GM12878 (cell line): ENCODE data around the gene SSBP2. TPM values are rescaled to one million over a fixed set of nuclear protein-coding genes. Genes with fewer than 3 reads are reported as not detected.

Experiments
- ATAC-seq: fragments of 200-7000 bp; cut with Tn5 transposase; 3 replicates; pipeline ENCODE4 v1.9.1; 2020; ENCODE audit warnings: mild to moderate bottlenecking, moderate library complexity
- BruUV-seq: library from RNA; stranded (reverse); fragments of 400-500 nt; replicated peaks from 2 replicates; lab custom pipeline; 2021; lab: Mats Ljungman, UMichigan
- CTCF ChIA-PET: fragments of 300-600 bp; sonication (Branson Sonifier 250); formaldehyde crosslinking; extraction: SDS; loops from one replicate; lab custom pipeline; 2021; ENCODE audit warnings: inconsistent platforms; lab: Yijun Ruan, JAX
- POLR2A ChIA-PET: fragments of 350-600 bp; formaldehyde crosslinking; extraction: SDS; loops from one replicate; lab custom pipeline; 2021; ENCODE audit warnings: inconsistent platforms; lab: Charles Lee
- RAD21 ChIA-PET: fragments of 300-600 bp; sonication (Branson Sonifier 250); formaldehyde crosslinking; loops from one replicate; lab custom pipeline; 2023; ENCODE audit warnings: antibody characterized with exemption; ENCODE audit not compliant: unreplicated experiment; lab: Charles Lee
- SMC1A ChIA-PET: fragments of 300-600 bp; sonication (Branson Sonifier 250); formaldehyde crosslinking; loops from one replicate; lab custom pipeline; 2023; ENCODE audit not compliant: unreplicated experiment, uncharacterized antibody; lab: Charles Lee
- DNase-seq: peaks from one replicate; pipeline ENCODE4 v3.0.0-alpha.2; 2011; ENCODE audit warnings: low read depth, low spot score
- FAIRE-seq: peaks from 3 replicates; lab custom pipeline; 2011; peaks lifted over from hg19 to GRCh38; lab: Jason Lieb, UNC
- H2AFZ ChIP-seq: 2 replicates; pipeline ENCODE4 v1.6.0; 2011; ENCODE audit warnings: low read depth, low read length, control low read depth; ENCODE audit not compliant: control insufficient read depth
- H3K27ac ChIP-seq: 2 replicates; pipeline ENCODE4 v1.5.1; 2011; ENCODE audit warnings: control low read depth; ENCODE audit not compliant: control insufficient read depth, insufficient read depth
- H3K27me3 ChIP-seq, 2 experiments: replicated peaks in 1 of 2; 2 replicates each; pipeline versions ENCODE4 v1.6.0 to v1.6.1; 2011; ENCODE audit warnings: low read length in 1 of 2; ENCODE audit not compliant: control insufficient read depth in 2 of 2, insufficient read depth in 2 of 2
- H3K36me3 ChIP-seq, 2 experiments: 2 replicates each; pipeline ENCODE4 v1.5.1; 2011; ENCODE audit warnings: low read length in 1 of 2; ENCODE audit not compliant: control insufficient read depth in 2 of 2, insufficient read depth in 2 of 2
- H3K4me1 ChIP-seq: 2 replicates; pipeline ENCODE4 v1.6.1; 2011; ENCODE audit warnings: mild to moderate bottlenecking, low read length, moderate library complexity, mixed read lengths; ENCODE audit not compliant: control insufficient read depth, insufficient read depth
- H3K4me2 ChIP-seq: 2 replicates; pipeline ENCODE4 v1.6.0; 2011; ENCODE audit warnings: control low read depth; ENCODE audit not compliant: control insufficient read depth, insufficient read depth
- H3K4me3 ChIP-seq: fragments of 200-600 bp; sonication (generic); 2 replicates; pipeline ENCODE4 v1.5.1; 2016
- H3K79me2 ChIP-seq: 2 replicates; pipeline ENCODE4 v1.6.0; 2011; ENCODE audit warnings: low read length; ENCODE audit not compliant: control insufficient read depth, insufficient read depth
- H3K9ac ChIP-seq: 2 replicates; pipeline ENCODE4 v1.8.0; 2011; ENCODE audit warnings: low read length, control low read depth, mixed read lengths; ENCODE audit not compliant: control insufficient read depth, insufficient read depth
- H3K9me3 ChIP-seq: replicated peaks from 3 replicates; pipeline ENCODE4 v1.5.1; 2011; ENCODE audit warnings: mild to moderate bottlenecking, low read length; ENCODE audit not compliant: control insufficient read depth, insufficient read depth
- H4K20me1 ChIP-seq: 2 replicates; pipeline ENCODE4 v1.6.0; 2011; ENCODE audit not compliant: control insufficient read depth, insufficient read depth
- CEBPB ChIP-seq, 2 experiments: fragments of 150-350 bp in 1 of 2; IDR thresholded peaks; 2 replicates each; pipeline ENCODE4 v1.6.1; 2012 to 2014; ENCODE audit warnings: low read depth in 2 of 2, low read length in 2 of 2, borderline replicate concordance in 1 of 2, inconsistent platforms in 1 of 2
- EP300 ChIP-seq, 2 experiments: fragments of 150-350 bp in 1 of 2; IDR thresholded peaks; 2 replicates each; pipeline ENCODE4 v1.6.1; 2011 to 2012; ENCODE audit warnings: low read depth in 2 of 2, low read length in 2 of 2, borderline replicate concordance in 1 of 2, improper control_type of control experiment in 1 of 2, inconsistent platforms in 1 of 2; ENCODE audit not compliant: control insufficient read depth in 1 of 2
- FOXK2 ChIP-seq: fragments of 450-650 bp; IDR thresholded peaks from 2 replicates; pipeline ENCODE4 v1.6.1; 2017; ENCODE audit warnings: mild to moderate bottlenecking, moderate library complexity
- RAD51 ChIP-seq: fragments of 450-650 bp; IDR thresholded peaks from 2 replicates; pipeline ENCODE4 v1.6.1; 2016; ENCODE audit warnings: moderate library complexity, mild to moderate bottlenecking, inconsistent platforms
- RELA ChIP-seq: fragments of 450-650 bp; IDR thresholded peaks from 2 replicates; pipeline ENCODE4 v1.8.0; 2014; ENCODE audit warnings: borderline replicate concordance; ENCODE audit not compliant: partially characterized antibody
- SIN3A ChIP-seq: IDR thresholded peaks from 2 replicates; pipeline ENCODE4 v1.6.1; 2012; ENCODE audit warnings: low read depth, low read length, improper control_type of control experiment
- SMARCA5 ChIP-seq: fragments of 450-650 bp; IDR thresholded peaks from 2 replicates; pipeline ENCODE4 v1.6.1; 2017; ENCODE audit warnings: mild to moderate bottlenecking
- WGBS: methylation state at CpG from one replicate; pipeline ENCODE4 v1.1.6; 2016; ENCODE audit warnings: low lambda C conversion rate; ENCODE audit not compliant: insufficient replicate concordance, insufficient coverage; ENCODE audit errors: missing lambda C conversion rate; 5-methylcytosine and 5-hydroxymethylcytosine counted together
- in situ Hi-C: fragments of 300-500 bp; cut with MboI; formaldehyde crosslinking; loops from 9 replicates; pipeline ENCODE4 v1.14.3; 2018; ENCODE audit warnings: mixed read lengths
- intact Hi-C: fragments of 100-400 bp; cut with micrococcal nuclease; formaldehyde crosslinking; loops from one replicate; pipeline ENCODE4 v1.14.2; 2022; ENCODE audit not compliant: unreplicated experiment
- polyA plus RNA-seq, 11 experiments: library from polyadenylated mRNA; depleted of rRNA in 4 of 11; unstranded in 6 of 11; stranded (reverse) in 5 of 11; fragments of >200 nt; fragmentation: Nextera tagmentation in 4 of 11; fragmentation: Illumina TruSeq in 1 of 11; extraction: Ambion mirVana in 4 of 11; extraction: Trizol in 1 of 11; gene quantifications; 1 replicate in 1 of 11; 2 replicates in 10 of 11; pipeline versions ENCODE4 v1.2.1 to v1.2.3, GENCODE V29; 2011 to 2016; ENCODE audit warnings: inconsistent platforms in 2 of 11, missing spikeins in 2 of 11, low read depth in 1 of 11
- total RNA-seq, 4 experiments: library from RNA; depleted of rRNA in 3 of 4; stranded (reverse); fragments of >200 nt in 3 of 4; fragmentation: Illumina TruSeq in 1 of 4; extraction: Trizol in 1 of 4; gene quantifications; 2 replicates each; pipeline versions ENCODE4 v1.2.1 to v1.2.3, GENCODE V29; 2013 to 2021
- TF ChIP-seq, protein P1 (sequence below): fragments of 450-650 bp; conservative IDR thresholded peaks from 2 replicates; pipeline ENCODE4 v1.6.1; 2017; ENCODE audit warnings: mild to moderate bottlenecking, moderate library complexity

The SSBP2 gene
- total and polyA plus RNA-seq, 10 of the 15 experiments (the other 5 are each of a cell fraction or from before 2014, with no cell fraction given): 52.2 to 132 (median 110) TPM

DNA sequence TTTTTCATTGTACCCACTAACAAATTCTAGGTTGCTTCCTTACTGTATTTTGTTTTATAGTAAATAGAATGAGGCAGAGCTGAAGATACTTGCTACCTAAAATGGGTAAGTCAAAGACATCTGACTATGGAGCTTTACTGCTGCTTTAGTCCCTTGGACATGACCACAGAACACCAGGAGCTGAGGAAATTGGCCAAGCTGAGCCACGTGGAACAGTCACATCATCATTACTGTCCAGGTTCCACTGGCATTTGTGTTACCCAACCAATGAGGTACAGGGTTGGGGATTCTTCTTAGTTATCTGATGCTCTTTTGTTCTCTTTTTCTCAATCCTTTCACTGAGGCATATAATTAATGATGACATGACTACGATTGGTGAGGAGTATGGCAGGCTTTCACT is 47.1 kb downstream of the SSBP2 start:
- CTCF ChIA-PET: no interaction called here
- TF ChIP-seq FOXK2 (no peak), SMARCA5 (no peak), RAD51 (no peak), RELA (no peak), SIN3A (no peak), CEBPB (IDR thresholded peaks at IDR 0.05; ENCODE audit: borderline replicate concordance in 1 of 2, low read depth in 2 of 2, low read length in 2 of 2) (no peak), EP300 (IDR thresholded peaks at IDR 0.05; ENCODE audit: borderline replicate concordance in 1 of 2, control insufficient read depth in 1 of 2, low read depth in 2 of 2, low read length in 2 of 2) (no peak)
- TF ChIP-seq, protein P1, sequence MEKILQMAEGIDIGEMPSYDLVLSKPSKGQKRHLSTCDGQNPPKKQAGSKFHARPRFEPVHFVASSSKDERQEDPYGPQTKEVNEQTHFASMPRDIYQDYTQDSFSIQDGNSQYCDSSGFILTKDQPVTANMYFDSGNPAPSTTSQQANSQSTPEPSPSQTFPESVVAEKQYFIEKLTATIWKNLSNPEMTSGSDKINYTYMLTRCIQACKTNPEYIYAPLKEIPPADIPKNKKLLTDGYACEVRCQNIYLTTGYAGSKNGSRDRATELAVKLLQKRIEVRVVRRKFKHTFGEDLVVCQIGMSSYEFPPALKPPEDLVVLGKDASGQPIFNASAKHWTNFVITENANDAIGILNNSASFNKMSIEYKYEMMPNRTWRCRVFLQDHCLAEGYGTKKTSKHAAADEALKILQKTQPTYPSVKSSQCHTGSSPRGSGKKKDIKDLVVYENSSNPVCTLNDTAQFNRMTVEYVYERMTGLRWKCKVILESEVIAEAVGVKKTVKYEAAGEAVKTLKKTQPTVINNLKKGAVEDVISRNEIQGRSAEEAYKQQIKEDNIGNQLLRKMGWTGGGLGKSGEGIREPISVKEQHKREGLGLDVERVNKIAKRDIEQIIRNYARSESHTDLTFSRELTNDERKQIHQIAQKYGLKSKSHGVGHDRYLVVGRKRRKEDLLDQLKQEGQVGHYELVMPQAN: no peak
- FAIRE-seq (no peak), DNase-seq (no peak), ATAC-seq (no peak)
- RAD21 ChIA-PET: no interaction called here
- in situ Hi-C loops: no loop called here
- Histone ChIP-seq H2AFZ (no peak overlapping the region), H3K9me3 (peaks cover 17% of the 10 kb centered on the region), H3K4me3 (no peak overlapping the region), H3K4me2 (no peak overlapping the region), H3K79me2 (peaks cover 38% of the 10 kb centered on the region), H3K36me3 (peaks cover 3 to 9% of the 10 kb centered on the region in 2 experiments), H3K27ac (no peak overlapping the region), H3K9ac (no peak overlapping the region), H3K27me3 (no peaks in the 10 kb centered on the region), H4K20me1 (no peaks in the 10 kb centered on the region), H3K4me1 (no peaks in the 10 kb centered on the region)
- intact Hi-C loops: no loop called here
- WGBS: 75% methylated on average over 2 of the region's 2 CpGs
- SMC1A ChIA-PET: interaction anchor here (1.4 kb wide), 1 partner anchor 13 kb away, joined by 3 read pairs; no protein-coding TSS in a partner anchor
- no TSS peak for BruUV-seq
- POLR2A ChIA-PET: no interaction called here
